SK-N-SH (cell line): ENCODE measurements around the gene GPR39.

Experiments
- EP300 ChIP-seq, 2 experiments: IDR thresholded peaks; 2 replicates each; pipeline versions ENCODE4 v1.4.0 to v1.6.1; 2012; ENCODE audit warnings: borderline replicate concordance in 1 of 2, low read depth in 1 of 2, low read length in 1 of 2
- EZH2phosphoT487 ChIP-seq: fragments of 200-600 bp; sonication (generic); IDR thresholded peaks from 2 replicates; pipeline ENCODE4 v1.6.1; 2017; ENCODE audit warnings: low read depth, mixed run types, mild to moderate bottlenecking, antibody characterized with exemption, moderate library complexity, borderline replicate concordance
- JUND ChIP-seq: IDR thresholded peaks from 2 replicates; pipeline ENCODE4 v1.4.0; 2012
- MEF2A ChIP-seq: IDR thresholded peaks from 2 replicates; pipeline ENCODE4 v1.4.0; 2012; ENCODE audit warnings: low read depth, borderline replicate concordance
- MXI1 ChIP-seq: IDR thresholded peaks from 2 replicates; pipeline ENCODE4 v1.6.1; 2012; ENCODE audit warnings: mild to moderate bottlenecking, low read depth, low read length, improper control_type of control experiment
- NRF1 ChIP-seq: IDR thresholded peaks from 2 replicates; pipeline ENCODE4 v1.6.1; 2012; ENCODE audit warnings: low read depth, mild to moderate bottlenecking, low read length
- SIN3A ChIP-seq: IDR thresholded peaks from 2 replicates; pipeline ENCODE4 v1.6.1; 2012; ENCODE audit warnings: low read depth, mild to moderate bottlenecking, low read length, moderate library complexity, borderline replicate concordance
- SMC3 ChIP-seq: IDR thresholded peaks from 2 replicates; pipeline ENCODE4 v1.6.1; 2012; ENCODE audit warnings: low read depth, low read length, improper control_type of control experiment
- TEAD4 ChIP-seq: IDR thresholded peaks from 2 replicates; pipeline ENCODE4 v1.4.0; 2012; ENCODE audit warnings: mild to moderate bottlenecking, borderline replicate concordance; ENCODE audit not compliant: insufficient read depth
- TF ChIP-seq, protein P1 (sequence below): fragments of 200-600 bp; sonication (generic); IDR thresholded peaks from 2 replicates; pipeline ENCODE4 v1.6.1; 2017; ENCODE audit warnings: antibody characterized with exemption, mild to moderate bottlenecking, moderate library complexity

DNA sequence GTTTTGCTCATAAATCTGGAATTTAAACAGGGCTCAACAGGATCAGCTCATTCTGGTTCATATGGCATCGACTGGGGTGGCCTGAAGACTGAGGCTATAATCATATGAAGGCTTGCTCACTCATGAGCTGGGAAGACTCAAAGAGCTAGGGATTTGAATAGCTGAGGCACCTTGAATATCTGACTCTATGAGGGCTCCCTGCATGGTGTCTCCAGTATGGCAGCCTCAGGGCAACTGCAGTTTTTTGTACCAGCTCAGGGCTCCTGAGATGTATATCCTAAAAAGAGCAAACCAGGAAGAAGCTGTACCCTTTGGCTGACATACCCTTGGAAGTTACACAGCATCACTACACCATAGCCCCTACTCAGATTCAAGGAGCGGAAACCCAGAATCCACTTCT lies 15.3 kb upstream of the GPR39 start:
- TF ChIP-seq, protein P1, sequence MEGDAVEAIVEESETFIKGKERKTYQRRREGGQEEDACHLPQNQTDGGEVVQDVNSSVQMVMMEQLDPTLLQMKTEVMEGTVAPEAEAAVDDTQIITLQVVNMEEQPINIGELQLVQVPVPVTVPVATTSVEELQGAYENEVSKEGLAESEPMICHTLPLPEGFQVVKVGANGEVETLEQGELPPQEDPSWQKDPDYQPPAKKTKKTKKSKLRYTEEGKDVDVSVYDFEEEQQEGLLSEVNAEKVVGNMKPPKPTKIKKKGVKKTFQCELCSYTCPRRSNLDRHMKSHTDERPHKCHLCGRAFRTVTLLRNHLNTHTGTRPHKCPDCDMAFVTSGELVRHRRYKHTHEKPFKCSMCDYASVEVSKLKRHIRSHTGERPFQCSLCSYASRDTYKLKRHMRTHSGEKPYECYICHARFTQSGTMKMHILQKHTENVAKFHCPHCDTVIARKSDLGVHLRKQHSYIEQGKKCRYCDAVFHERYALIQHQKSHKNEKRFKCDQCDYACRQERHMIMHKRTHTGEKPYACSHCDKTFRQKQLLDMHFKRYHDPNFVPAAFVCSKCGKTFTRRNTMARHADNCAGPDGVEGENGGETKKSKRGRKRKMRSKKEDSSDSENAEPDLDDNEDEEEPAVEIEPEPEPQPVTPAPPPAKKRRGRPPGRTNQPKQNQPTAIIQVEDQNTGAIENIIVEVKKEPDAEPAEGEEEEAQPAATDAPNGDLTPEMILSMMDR = no peak
- no peak for TF ChIP-seq NRF1
- no peak for TF ChIP-seq TEAD4
- no peak for TF ChIP-seq EZH2phosphoT487
- TF ChIP-seq SIN3A = no peak
- no peak for TF ChIP-seq MXI1
- TF ChIP-seq MEF2A = no peak
- TF ChIP-seq JUND = no peak
- no peak for TF ChIP-seq SMC3
- TF ChIP-seq EP300 (IDR thresholded peaks at IDR 0.05; ENCODE audit: borderline replicate concordance in 1 of 2, low read depth in 1 of 2, low read length in 1 of 2) = no peak
